Gastroesophageal sphincter (tissue), 4 donors: ENCODE results near the gene AKAP6. TPM values are rescaled to one million over a fixed set of nuclear protein-coding genes. Genes with fewer than 3 reads are reported as not detected.

Source experiments
- ATAC-seq: fragments of 150-250 bp; one replicate; pipeline ENCODE4 v1.9.1; 2016; ENCODE audit warnings: mild to moderate bottlenecking, moderate library complexity
- H3K27ac ChIP-seq, 4 donors: fragments of 200-600 bp; sonication (generic) in 3 of 4; 1 replicate in 3 of 4; 2 replicates in 1 of 4; pipeline ENCODE4 v1.5.1; 2016 to 2019
- H3K27me3 ChIP-seq: fragments of 200-600 bp; sonication (generic); one replicate; pipeline ENCODE4 v1.5.1; 2019
- H3K36me3 ChIP-seq, 2 donors: fragments of 200-600 bp; sonication (generic); one replicate each; pipeline ENCODE4 v1.5.1; 2019; ENCODE audit warnings: control low read depth in 1 of 2
- H3K4me1 ChIP-seq, 3 donors: fragments of 200-600 bp; sonication (generic); 1 replicate in 2 of 3; 2 replicates in 1 of 3; pipeline ENCODE4 v1.5.1; 2016 to 2019; ENCODE audit warnings: control low read depth in 2 of 3
- H3K4me3 ChIP-seq, 2 donors: fragments of 200-600 bp; sonication (generic); one replicate each; pipeline ENCODE4 v1.5.1; 2019; ENCODE audit warnings: mild to moderate bottlenecking in 1 of 2, moderate library complexity in 1 of 2
- H3K9me3 ChIP-seq, 3 donors: fragments of 200-600 bp; sonication (generic); one replicate each; pipeline ENCODE4 v1.5.1; 2017 to 2019; ENCODE audit warnings: control low read depth in 2 of 3
- EP300 ChIP-seq: sonication (generic); formaldehyde crosslinking; IDR thresholded peaks from one replicate; pipeline ENCODE4 v1.6.1; 2017; ENCODE audit warnings: antibody characterized with exemption, mild to moderate bottlenecking
- POLR2A ChIP-seq, 2 donors: fragments of 450-650 bp; IDR thresholded peaks; one replicate each; pipeline ENCODE4 v1.6.1; 2017; ENCODE audit warnings: antibody characterized with exemption in 2 of 2, mild to moderate bottlenecking in 2 of 2, moderate library complexity in 1 of 2
- POLR2AphosphoS5 ChIP-seq: sonication (generic); formaldehyde crosslinking; IDR thresholded peaks from one replicate; pipeline ENCODE4 v1.6.1; 2017; ENCODE audit warnings: antibody characterized with exemption
- WGBS, 2 donors: methylation state at CpG; one replicate each; pipeline ENCODE4 v1.1.5; 2018; ENCODE audit warnings: low coverage in 1 of 2; 5-methylcytosine and 5-hydroxymethylcytosine counted together
- total RNA-seq, 4 donors: library from RNA; depleted of rRNA; stranded (reverse); fragments of >200 nt; gene quantifications; one replicate each; pipeline ENCODE4 v1.1.0, GENCODE V29; 2016
- TF ChIP-seq, protein P1 (sequence below), 4 experiments: fragments of 200-600 bp in 2 of 4; fragments of 450-650 bp in 2 of 4; sonication (generic) in 1 of 4; IDR thresholded peaks; one replicate each; pipeline ENCODE4 v1.5.1; 2017 to 2019; ENCODE audit warnings: antibody characterized with exemption in 4 of 4, mild to moderate bottlenecking in 2 of 4, moderate library complexity in 2 of 4

Gene AKAP6
- total RNA-seq, 4 donors from 2014 or later: 33.1 to 65.4 (median 45.0) TPM

DNA sequence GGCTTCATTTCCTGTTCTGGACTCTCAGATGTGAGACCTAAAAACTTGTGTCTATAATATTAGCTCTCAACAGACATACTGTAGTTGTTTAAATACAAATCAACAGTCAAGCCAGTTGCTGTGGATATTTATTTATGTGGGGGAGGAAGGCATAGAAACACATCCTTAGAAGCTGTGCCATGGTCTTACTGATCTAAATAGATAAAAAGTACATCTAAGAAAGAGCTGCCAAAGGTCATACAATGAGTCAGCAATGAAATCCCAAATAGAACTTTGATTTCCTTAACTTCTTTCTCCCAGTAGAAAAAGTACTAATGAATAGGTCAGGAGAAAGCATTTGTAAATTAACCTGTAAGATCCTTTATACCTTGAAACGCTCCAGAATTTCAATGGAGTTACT, 185.1 kb downstream of the AKAP6 start:
- TF ChIP-seq EP300: no peak
- TF ChIP-seq, protein P1, sequence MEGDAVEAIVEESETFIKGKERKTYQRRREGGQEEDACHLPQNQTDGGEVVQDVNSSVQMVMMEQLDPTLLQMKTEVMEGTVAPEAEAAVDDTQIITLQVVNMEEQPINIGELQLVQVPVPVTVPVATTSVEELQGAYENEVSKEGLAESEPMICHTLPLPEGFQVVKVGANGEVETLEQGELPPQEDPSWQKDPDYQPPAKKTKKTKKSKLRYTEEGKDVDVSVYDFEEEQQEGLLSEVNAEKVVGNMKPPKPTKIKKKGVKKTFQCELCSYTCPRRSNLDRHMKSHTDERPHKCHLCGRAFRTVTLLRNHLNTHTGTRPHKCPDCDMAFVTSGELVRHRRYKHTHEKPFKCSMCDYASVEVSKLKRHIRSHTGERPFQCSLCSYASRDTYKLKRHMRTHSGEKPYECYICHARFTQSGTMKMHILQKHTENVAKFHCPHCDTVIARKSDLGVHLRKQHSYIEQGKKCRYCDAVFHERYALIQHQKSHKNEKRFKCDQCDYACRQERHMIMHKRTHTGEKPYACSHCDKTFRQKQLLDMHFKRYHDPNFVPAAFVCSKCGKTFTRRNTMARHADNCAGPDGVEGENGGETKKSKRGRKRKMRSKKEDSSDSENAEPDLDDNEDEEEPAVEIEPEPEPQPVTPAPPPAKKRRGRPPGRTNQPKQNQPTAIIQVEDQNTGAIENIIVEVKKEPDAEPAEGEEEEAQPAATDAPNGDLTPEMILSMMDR (IDR thresholded peaks at IDR 0.05): no peak
- no peak for TF ChIP-seq POLR2AphosphoS5
- TF ChIP-seq POLR2A (IDR thresholded peaks at IDR 0.05): no peak
- H3K9me3 ChIP-seq: no peaks in the 10 kb centered on the region
- H3K36me3 ChIP-seq: no peaks in the 10 kb centered on the region
- H3K4me1 ChIP-seq: peaks cover 3 to 53% (median 9%) of the 10 kb centered on the region in 3 donors
- WGBS, 2 donors: 31 to 69% methylated on average over 1 of the region's 1 CpG
- no peaks in the 10 kb centered on the region for H3K27me3 ChIP-seq
- no peak overlapping the region for H3K4me3 ChIP-seq
- H3K27ac ChIP-seq: no peak overlapping the region
- no peak for ATAC-seq

DNA sequence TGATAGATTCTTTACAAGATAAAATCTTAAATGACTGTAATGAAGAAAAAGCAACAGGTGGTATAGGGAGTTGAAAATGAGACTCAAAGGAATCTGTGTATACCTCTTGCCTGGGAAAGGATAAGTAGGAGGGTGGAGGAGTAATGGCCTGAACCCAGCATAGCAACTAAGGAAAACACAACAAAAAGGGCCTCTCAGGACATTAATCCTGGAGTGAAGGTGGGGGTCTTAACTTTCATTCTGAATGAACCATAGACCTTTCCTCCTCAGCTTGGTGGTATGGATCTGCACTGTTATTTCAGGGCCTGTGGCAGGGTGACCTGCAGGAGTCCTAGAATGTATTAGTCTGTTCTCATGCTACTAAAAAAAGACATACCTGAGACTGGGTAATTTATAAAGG, 185.6 kb downstream of the AKAP6 start:
- H3K36me3 ChIP-seq: no peaks in the 10 kb centered on the region
- no peaks in the 10 kb centered on the region for H3K27me3 ChIP-seq
- H3K9me3 ChIP-seq: no peaks in the 10 kb centered on the region
- H3K27ac ChIP-seq: no peak overlapping the region
- no peak overlapping the region for H3K4me3 ChIP-seq
- TF ChIP-seq, protein P1 (IDR thresholded peaks at IDR 0.05): no peak
- TF ChIP-seq EP300 (no peak), POLR2A (IDR thresholded peaks at IDR 0.05) (no peak), POLR2AphosphoS5 (no peak)
- no peak for ATAC-seq
- peaks cover under 1 to 49% (median 9%) of the 10 kb centered on the region in 3 donors for H3K4me1 ChIP-seq

DNA sequence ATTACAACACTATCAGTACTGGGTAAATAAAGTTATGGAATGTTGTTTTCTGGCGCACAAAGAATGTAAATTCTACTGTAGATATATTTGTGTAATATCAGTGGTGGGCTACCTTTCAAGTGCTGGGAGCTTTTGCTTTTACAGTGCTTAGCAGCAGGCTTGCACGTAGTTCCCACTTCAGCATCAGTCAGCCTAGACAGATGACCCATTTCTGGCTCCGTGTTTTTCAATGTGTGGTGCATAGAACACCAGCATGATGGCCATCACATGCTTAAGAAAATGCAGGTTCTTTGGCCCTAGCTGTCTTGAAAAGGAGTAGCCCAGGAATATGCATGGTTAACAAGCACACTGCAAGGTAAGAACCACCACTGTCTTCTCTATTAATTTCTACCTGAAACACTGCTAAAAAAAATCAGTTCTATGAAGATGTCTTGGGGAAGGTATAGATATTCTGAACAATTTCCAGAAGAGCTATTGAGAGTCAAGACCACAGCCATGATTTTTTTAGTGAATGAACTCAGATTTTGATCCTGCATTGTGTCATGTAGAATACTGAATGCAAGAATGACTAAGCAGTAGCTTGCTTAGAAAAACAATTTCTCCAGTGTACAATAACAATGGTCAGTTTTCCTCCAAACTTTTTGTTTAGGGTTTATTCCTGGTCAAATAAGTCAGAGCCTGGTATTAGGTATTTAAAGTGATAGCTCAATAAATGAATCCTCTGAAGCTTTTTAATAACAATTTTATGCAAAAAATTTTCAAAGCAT, 195.7 kb downstream of the AKAP6 start:
- Histone ChIP-seq H3K4me1 (no peaks in the 10 kb centered on the region), H3K9me3 (no peaks in the 10 kb centered on the region), H3K27ac (no peak overlapping the region), H3K27me3 (no peaks in the 10 kb centered on the region), H3K36me3 (no peaks in the 10 kb centered on the region), H3K4me3 (no peak overlapping the region)
- TF ChIP-seq POLR2A (IDR thresholded peaks at IDR 0.05): no peak
- TF ChIP-seq EP300: no peak
- TF ChIP-seq, protein P1 (IDR thresholded peaks at IDR 0.05): no peak
- TF ChIP-seq POLR2AphosphoS5: no peak
- 48 to 83% methylated on average over 2 of the region's 3 CpGs for WGBS, 2 donors
- ATAC-seq: no peak

DNA sequence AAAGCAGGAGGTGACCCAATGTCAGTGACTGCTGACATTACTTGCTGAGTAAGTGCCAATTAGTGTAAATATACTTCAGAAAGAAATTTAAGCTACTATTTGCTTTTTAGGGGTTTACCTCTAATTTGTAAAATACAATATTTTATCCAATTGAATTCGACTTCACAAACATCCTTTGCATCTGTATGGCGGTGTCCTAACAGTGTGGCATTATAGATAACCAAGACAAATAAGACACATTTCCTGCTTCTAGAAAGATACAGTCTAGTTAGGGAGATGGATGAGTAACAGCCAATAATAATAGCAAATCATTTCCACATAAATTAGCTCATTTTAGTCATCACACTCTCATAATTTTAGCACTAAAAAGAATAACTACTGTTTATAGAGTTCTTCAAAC, 196.5 kb downstream of the AKAP6 start:
- no peak for ATAC-seq
- WGBS, 2 donors: 85 to 91% methylated on average over 2 of the region's 2 CpGs

More for the DNA sequence above, 196.5 kb downstream of the AKAP6 start:
- Histone ChIP-seq H3K4me1 (no peaks in the 10 kb centered on the region), H3K9me3 (no peaks in the 10 kb centered on the region), H3K36me3 (no peaks in the 10 kb centered on the region), H3K27me3 (no peaks in the 10 kb centered on the region), H3K4me3 (no peak overlapping the region), H3K27ac (no peak overlapping the region)
- TF ChIP-seq POLR2A (IDR thresholded peaks at IDR 0.05) (no peak), POLR2AphosphoS5 (no peak), EP300 (no peak)
- TF ChIP-seq, protein P1 (IDR thresholded peaks at IDR 0.05): no peak
